ENCODE data around the gene NR3C1.

The NR3C1 gene

GRCh38 chr5:143398053-143398355 is 5.5 kb downstream of the NR3C1 start:
- DNase-seq, result no peak

GRCh38 chr5:143397302-143398052 is 6.0 kb downstream of the NR3C1 start:
- no peak for DNase-seq

- no peak for DNase-seq
Measured at GRCh38 chr5:143396353-143396940, 7.0 kb downstream of the NR3C1 start.

GRCh38 chr5:143395638-143396352 is 7.7 kb downstream of the NR3C1 start:
- DNase-seq, result no peak

- no peak for DNase-seq
Measured at GRCh38 chr5:143393524-143393923, 10.0 kb downstream of the NR3C1 start.

- DNase-seq, result no peak
Measured at GRCh38 chr5:143390941-143391340, 12.5 kb downstream of the NR3C1 start.

- DNase-seq, result no peak
Measured at GRCh38 chr5:143390258-143390657, 13.2 kb downstream of the NR3C1 start.

DNA sequence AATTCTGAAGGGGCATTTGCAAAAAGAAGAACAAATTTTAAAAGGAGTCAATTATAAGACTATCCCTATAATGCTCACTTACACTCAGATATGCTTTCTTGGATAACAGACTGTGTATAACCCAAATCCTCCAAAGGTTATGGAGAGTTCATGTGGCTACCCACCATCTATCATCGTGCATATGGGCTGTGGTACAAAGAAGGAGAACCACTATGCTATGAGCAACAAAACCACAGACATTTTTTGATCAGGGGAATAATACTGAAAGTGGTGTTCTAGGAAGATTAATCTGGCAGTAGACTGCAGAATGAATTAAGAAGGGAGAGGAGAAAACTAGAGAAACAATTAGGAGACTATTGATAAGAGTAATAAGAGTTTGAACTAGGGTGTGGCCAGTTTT is 16.8 kb downstream of the NR3C1 start:
- no peak for DNase-seq

DNA sequence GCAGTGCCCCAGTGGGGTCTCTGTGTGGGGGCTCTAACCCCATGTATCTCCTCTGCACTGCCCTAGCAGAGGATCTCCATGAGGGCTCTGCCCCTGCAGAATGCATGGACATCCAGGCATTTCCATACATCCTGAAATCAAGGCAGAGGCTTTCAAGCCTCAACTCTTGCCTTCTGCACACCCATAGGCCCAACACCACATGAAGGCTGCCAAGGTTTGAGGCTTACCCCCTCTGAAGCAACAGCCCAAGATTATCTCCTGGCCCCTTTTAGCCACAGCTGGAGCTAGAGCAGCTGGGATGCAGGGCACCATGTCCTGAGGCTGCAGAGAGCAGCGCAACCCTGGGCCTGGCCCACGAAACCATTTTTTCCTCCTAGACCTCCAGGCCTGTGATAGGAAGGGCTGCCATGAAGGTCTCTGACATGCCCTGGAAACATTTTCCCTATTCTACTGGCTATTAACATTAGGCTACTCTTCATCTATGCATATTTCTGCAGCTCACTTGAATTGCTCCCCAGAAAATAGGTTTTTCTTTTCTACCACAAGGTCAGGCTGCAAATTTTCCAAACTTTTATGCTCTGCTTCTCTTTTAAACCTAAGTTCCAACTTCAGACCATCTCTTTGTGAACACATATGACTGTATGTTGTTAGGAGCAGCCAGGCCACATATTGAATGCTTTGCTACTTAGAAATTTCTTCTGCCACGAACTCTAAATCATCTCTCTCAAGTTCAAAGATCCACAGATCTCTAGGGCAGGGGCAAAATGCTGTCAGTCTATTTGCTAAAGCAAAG is 18.4 kb downstream of the NR3C1 start:
- no peak for DNase-seq

DNA sequence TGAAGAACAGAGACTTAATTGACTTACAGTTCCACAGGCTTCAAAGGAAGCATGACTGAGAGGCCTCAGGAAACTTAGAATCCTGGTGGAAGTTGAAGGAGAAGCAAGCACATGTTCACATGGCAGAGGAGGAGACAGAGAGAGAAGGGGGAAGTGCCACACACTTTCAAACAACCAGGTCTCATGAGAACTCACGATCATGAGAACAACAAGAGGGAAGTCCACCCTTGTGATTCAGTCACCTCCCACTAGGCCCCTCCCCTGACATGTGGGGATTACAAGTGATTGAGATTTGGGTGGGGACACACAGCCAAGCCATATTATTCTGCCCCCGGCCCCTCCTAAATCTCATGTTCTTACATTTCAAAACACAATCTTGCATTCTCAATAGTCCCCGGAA is 19.5 kb downstream of the NR3C1 start:
- DNase-seq, result no peak

DNA sequence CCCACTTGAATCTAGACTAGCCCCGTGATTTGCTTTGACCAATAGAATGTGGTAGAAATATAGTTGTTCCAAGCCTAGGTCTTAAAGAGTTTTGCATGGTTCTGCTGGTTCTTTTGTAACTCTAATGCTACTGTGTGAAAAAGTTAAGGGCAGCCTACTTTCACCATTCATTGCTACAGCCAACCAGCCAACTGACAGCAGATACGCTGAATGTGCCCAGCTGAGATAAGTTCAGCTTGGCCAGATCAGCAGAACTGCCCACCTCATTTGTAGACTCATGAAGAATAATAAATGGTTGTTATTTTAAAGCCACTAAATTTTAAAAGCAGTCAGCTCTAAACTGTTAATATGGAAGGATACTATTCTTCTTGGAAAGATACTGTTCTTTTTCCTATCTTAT is 23.9 kb downstream of the NR3C1 start:
- DNase-seq, result no peak

GRCh38 chr5:143376911-143377813 is 26.3 kb downstream of the NR3C1 start:
- DNase-seq, result no peak

DNA sequence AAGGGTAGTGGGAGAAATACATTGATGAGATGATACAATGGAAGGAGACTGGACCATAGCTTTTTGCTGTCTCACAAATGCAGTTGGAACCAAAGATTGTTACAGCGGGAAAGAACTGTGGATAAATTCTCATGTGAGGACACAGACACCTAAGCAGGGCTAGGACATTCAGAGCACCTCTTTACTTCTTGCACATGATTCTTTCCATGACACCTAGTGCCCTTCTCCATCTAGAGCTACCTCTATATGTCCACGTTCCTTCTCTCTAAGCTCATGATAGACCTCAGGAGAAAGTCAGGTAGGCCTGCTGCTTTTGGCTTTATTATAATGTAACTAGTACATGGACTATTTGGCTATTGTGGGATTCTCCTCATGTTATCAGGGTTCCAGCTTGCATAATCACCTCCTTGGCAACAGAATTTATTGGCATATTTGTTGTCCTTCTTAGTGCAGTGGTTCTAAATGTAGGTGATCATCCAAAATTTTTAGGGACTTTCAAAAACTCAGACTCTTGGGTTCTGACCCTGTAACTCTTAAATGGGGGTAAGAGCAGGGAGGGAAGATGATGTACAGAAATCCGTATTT is 27.2 kb downstream of the NR3C1 start:
- no peak for DNase-seq

DNA sequence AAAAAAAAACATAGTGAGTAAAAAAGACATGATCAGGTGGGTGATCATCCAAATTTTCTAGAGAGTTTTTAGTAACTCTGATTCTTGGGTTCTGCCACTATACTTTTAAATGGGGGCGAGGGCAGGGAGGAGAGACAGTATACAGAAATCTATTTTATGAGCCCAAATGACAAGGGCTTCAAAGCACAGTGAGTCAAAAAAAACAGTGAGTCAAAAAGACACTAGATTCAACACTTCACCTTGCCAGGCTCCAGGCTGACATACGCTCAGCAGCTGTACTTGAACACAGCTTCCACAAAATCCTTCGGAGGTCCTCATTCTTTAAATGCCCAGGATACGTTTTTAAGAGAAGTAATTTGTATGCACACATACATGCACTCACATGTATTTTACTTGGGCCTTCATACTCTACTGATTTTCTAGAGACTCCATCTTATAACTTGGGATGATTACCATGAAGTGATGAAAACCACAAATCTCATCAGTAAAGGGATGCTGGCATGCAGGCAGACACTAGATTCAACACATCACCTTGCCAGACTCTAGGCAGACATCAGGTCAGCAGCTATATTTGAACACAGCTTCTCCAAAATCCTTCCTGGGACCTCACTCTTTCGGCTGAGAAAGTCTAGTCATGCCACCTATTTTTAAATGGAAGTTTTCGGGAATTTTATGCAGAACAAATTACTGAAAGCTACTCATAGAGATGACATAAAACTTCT is 28.8 kb downstream of the NR3C1 start:
- no peak for DNase-seq

GRCh38 chr5:143373076-143373475 is 30.4 kb downstream of the NR3C1 start:
- DNase-seq, result no peak

DNA sequence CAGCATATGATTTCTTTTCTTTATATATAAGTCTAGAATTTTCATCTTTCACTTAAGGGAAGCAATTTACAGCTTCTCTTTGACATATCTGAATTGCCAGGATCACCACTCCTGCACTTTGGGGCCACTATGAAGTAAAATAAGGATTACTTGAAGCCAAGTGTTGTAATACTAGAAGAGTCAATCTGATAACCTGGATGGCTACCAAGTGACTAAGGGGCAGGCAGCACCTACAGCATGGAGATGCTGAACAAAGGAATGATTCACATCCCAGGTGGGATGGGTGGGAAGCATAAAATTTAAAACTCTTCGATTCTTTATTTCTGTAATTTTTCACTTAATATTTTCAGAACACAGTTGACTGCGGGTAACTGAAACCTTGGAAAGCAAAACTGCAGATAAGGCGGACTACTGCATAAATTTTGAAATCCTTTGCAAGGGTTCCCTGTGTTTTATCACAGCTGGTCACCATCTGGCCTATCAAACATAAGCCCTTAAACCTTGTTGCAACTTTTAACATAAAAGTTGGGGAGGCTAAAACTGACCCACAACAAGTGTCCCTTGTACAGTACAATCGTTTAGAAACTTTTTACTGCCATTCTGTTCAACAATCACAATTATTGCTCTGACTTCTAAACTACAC is 31.2 kb downstream of the NR3C1 start:
- no peak for DNase-seq

- DNase-seq, result no peak
Measured at GRCh38 chr5:143370440-143370839, 33.0 kb downstream of the NR3C1 start.

GRCh38 chr5:143364061-143364460 is 39.4 kb downstream of the NR3C1 start:
- no peak for DNase-seq

GRCh38 chr5:143362664-143363227 is 40.7 kb downstream of the NR3C1 start:
- DNase-seq, result no peak

- DNase-seq, result no peak
Measured at GRCh38 chr5:143361438-143361837, 42.0 kb downstream of the NR3C1 start.

DNA sequence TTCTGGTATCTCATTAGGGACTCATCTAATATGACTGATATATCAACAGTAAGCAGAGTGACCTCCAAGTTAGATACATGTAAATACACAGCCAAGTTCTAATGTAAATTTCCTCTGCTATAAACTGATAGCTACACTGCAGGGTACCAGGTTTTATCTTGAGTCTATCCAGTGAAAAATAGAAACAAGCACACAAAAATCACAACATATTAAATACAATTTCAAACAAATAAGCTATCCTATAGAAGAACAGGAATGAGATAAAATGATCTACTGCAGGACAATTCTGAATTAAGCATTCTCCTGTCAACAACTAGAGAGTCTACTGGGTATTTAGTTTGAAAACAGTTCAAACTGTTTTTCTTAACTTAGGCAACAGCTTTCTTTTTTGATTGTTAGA is 42.7 kb downstream of the NR3C1 start:
- no peak for DNase-seq

Data from stimulated activated naive CD4-positive, alpha-beta T cell (primary cell).